CD4-positive, CD25-positive, alpha-beta regulatory T cell (primary cell): Measurements from ENCODE around the gene GIPC1. TPM values are rescaled to one million over a fixed set of nuclear protein-coding genes. Genes with fewer than 3 reads are reported as not detected.

Source experiments
- ATAC-seq, 2 donors: fragments of 150-1000 bp; cut with Tn5 transposase; one replicate each; pipeline ENCODE4 v1.10.0; 2021; ENCODE audit warnings: low read depth in 2 of 2, moderate number of reproducible peaks in 2 of 2, moderate library complexity in 1 of 2
- DNase-seq, 3 donors: peaks; one replicate each; pipeline versions ENCODE4 v3.0.0 to v3.0.0-alpha.2; 2012 to 2022; ENCODE audit warnings: mixed read lengths in 1 of 3
- H3K27ac ChIP-seq: one replicate; pipeline ENCODE4 v1.7.0; 2013; ENCODE audit warnings: mild to moderate bottlenecking, low read length; ENCODE audit not compliant: insufficient read depth, poor library complexity, severe bottlenecking
- H3K27me3 ChIP-seq: one replicate; pipeline ENCODE4 v1.7.0; 2013; ENCODE audit warnings: low read length; ENCODE audit not compliant: control insufficient read depth, insufficient read depth
- H3K36me3 ChIP-seq: one replicate; pipeline ENCODE4 v1.7.0; 2013; ENCODE audit warnings: mild to moderate bottlenecking, low read length, moderate library complexity; ENCODE audit not compliant: control insufficient read depth, insufficient read depth
- H3K4me1 ChIP-seq: 2 replicates; pipeline ENCODE4 v1.7.0; 2013; ENCODE audit warnings: mild to moderate bottlenecking, low read length; ENCODE audit not compliant: insufficient read depth, control insufficient read depth, poor library complexity, severe bottlenecking
- H3K4me3 ChIP-seq: one replicate; pipeline ENCODE4 v1.7.0; 2013; ENCODE audit warnings: low read depth, mild to moderate bottlenecking, low read length, moderate library complexity
- H3K9me3 ChIP-seq, 2 experiments: 1 replicate in 1 of 2; 2 replicates in 1 of 2; pipeline ENCODE4 v1.7.0; 2013; ENCODE audit warnings: low read length in 2 of 2, mild to moderate bottlenecking in 1 of 2, moderate library complexity in 1 of 2; ENCODE audit not compliant: control insufficient read depth in 2 of 2
- H3K27ac Mint-ChIP-seq, 3 donors: one replicate each; pipeline ENCODE4 v1.8.0; 2020 to 2022; ENCODE audit warnings: mild to moderate bottlenecking in 3 of 3, mixed read lengths in 3 of 3, moderate library complexity in 2 of 3
- H3K27me3 Mint-ChIP-seq: one replicate; pipeline ENCODE4 v1.8.0; 2022; ENCODE audit warnings: mild to moderate bottlenecking, mixed read lengths
- H3K36me3 Mint-ChIP-seq: one replicate; pipeline ENCODE4 v1.8.0; 2020; ENCODE audit warnings: mixed read lengths
- H3K4me1 Mint-ChIP-seq, 4 donors: one replicate each; pipeline ENCODE4 v1.8.0; 2020 to 2022; ENCODE audit warnings: mixed read lengths in 4 of 4, mild to moderate bottlenecking in 1 of 4
- H3K4me3 Mint-ChIP-seq, 4 donors: one replicate each; pipeline ENCODE4 v1.8.0; 2020 to 2022; ENCODE audit warnings: mild to moderate bottlenecking in 4 of 4, mixed read lengths in 4 of 4, moderate library complexity in 3 of 4
- H3K9me3 Mint-ChIP-seq, 7 donors: one replicate each; pipeline ENCODE4 v1.8.0; 2020 to 2022; ENCODE audit warnings: mixed read lengths in 7 of 7, mild to moderate bottlenecking in 3 of 7, moderate library complexity in 2 of 7
- polyA plus RNA-seq, 4 donors: library from polyadenylated mRNA; unstranded; fragments of 300-500 nt; fragmentation: Illumina TruSeq; gene quantifications; one replicate each; pipeline ENCODE4 v1.2.3, GENCODE V29; 2021
- total RNA-seq: library from RNA; stranded (reverse); gene quantifications from one replicate; pipeline ENCODE4 v1.2.3, GENCODE V29; 2022

The GIPC1 gene
- total and polyA plus RNA-seq, 5 donors from 2014 or later: 37.5 to 62.0 (median 50.7) TPM

- DNase-seq (no peak), ATAC-seq (no peak)
- no peaks in the 10 kb centered on the region for H3K27me3 Mint-ChIP-seq
- Histone ChIP-seq H3K27ac (no peak overlapping the region), H3K9me3 (no peaks in the 10 kb centered on the region), H3K4me1 (peaks cover 39% of the 10 kb centered on the region), H3K36me3 (peaks cover 46% of the 10 kb centered on the region), H3K27me3 (no peaks in the 10 kb centered on the region), H3K4me3 (no peak overlapping the region)
- peak overlapping the region; percentile 88 to 98 (median 96) for H3K27ac Mint-ChIP-seq
- peaks cover 31% of the 10 kb centered on the region for H3K36me3 Mint-ChIP-seq
- H3K4me1 Mint-ChIP-seq: peaks cover 3 to 69% (median 39%) of the 10 kb centered on the region in 4 donors
- H3K9me3 Mint-ChIP-seq: no peaks in the 10 kb centered on the region
- H3K4me3 Mint-ChIP-seq: peak overlapping the region; percentile 74 to 97 (median 95)
Measured at GRCh38 chr19:14441041-14441938, 54.6 kb downstream of the GIPC1 start.

- Mint-ChIP-seq H3K9me3 (no peaks in the 10 kb centered on the region), H3K4me1 (peaks cover 3 to 71% (median 40%) of the 10 kb centered on the region in 4 donors), H3K36me3 (peaks cover 27% of the 10 kb centered on the region), H3K27me3 (no peaks in the 10 kb centered on the region), H3K27ac (peak overlapping the region; percentile 96 to 98 (median 96)), H3K4me3 (peak overlapping the region; percentile 92 to 97 (median 95))
- ATAC-seq (peak; percentile 96 to 98), DNase-seq (peak; percentile 63 to 88 (median 73))
- H3K9me3 ChIP-seq: no peaks in the 10 kb centered on the region
- peaks cover 35% of the 10 kb centered on the region for H3K36me3 ChIP-seq
- no peaks in the 10 kb centered on the region for H3K27me3 ChIP-seq
- peaks cover 45% of the 10 kb centered on the region for H3K4me1 ChIP-seq
- peak overlapping the region; percentile 86 for H3K4me3 ChIP-seq
- H3K27ac ChIP-seq: peak overlapping the region; percentile 61
Measured at GRCh38 chr19:14440049-14440448, 55.9 kb downstream of the GIPC1 start.

GRCh38 chr19:14439014-14439413 is 56.9 kb downstream of the GIPC1 start:
- peak overlapping the region; percentile 92 to 97 (median 95) for H3K4me3 Mint-ChIP-seq
- Histone ChIP-seq H3K27ac (no peak overlapping the region), H3K27me3 (no peaks in the 10 kb centered on the region), H3K4me3 (no peak overlapping the region), H3K4me1 (peaks cover 55% of the 10 kb centered on the region), H3K9me3 (no peaks in the 10 kb centered on the region), H3K36me3 (peaks cover 25% of the 10 kb centered on the region)
- H3K27ac Mint-ChIP-seq: peak overlapping the region; percentile 71 to 96 (median 85)
- H3K27me3 Mint-ChIP-seq: no peaks in the 10 kb centered on the region
- ATAC-seq (no peak), DNase-seq (no peak)
- H3K9me3 Mint-ChIP-seq: no peaks in the 10 kb centered on the region
- H3K4me1 Mint-ChIP-seq: peaks cover 3 to 75% (median 42%) of the 10 kb centered on the region in 4 donors
- H3K36me3 Mint-ChIP-seq: peaks cover 21% of the 10 kb centered on the region

GRCh38 chr19:14437578-14438140 is 58.3 kb downstream of the GIPC1 start:
- no peak for DNase-seq
- peak overlapping the region; percentile 32 to 84 (median 66) for H3K4me3 Mint-ChIP-seq
- no peak overlapping the region for H3K27ac ChIP-seq
- peaks cover 12% of the 10 kb centered on the region for H3K36me3 ChIP-seq
- H3K27ac Mint-ChIP-seq: peak overlapping the region in 2 of 3 donors; percentile 56 to 79
- H3K4me3 ChIP-seq: no peak overlapping the region
- H3K9me3 Mint-ChIP-seq: no peaks in the 10 kb centered on the region
- no peak for ATAC-seq
- H3K36me3 Mint-ChIP-seq: peaks cover 13% of the 10 kb centered on the region
- H3K27me3 ChIP-seq: no peaks in the 10 kb centered on the region
- no peaks in the 10 kb centered on the region for H3K27me3 Mint-ChIP-seq
- peaks cover 3 to 72% (median 41%) of the 10 kb centered on the region in 4 donors for H3K4me1 Mint-ChIP-seq
- H3K4me1 ChIP-seq: peaks cover 59% of the 10 kb centered on the region
- no peaks in the 10 kb centered on the region for H3K9me3 ChIP-seq

GRCh38 chr19:14435320-14436050 is 60.4 kb downstream of the GIPC1 start:
- no peak for DNase-seq
- Mint-ChIP-seq H3K4me3 (peak overlapping the region in 3 of 4 donors; percentile 65 to 84 (median 74)), H3K27me3 (peaks cover 4% of the 10 kb centered on the region), H3K36me3 (peaks cover 6% of the 10 kb centered on the region), H3K4me1 (peaks cover 3 to 71% (median 40%) of the 10 kb centered on the region in 4 donors), H3K27ac (peak overlapping the region; percentile 48 to 88 (median 76)), H3K9me3 (no peaks in the 10 kb centered on the region)
- Histone ChIP-seq H3K27ac (peak overlapping the region; percentile 47), H3K4me1 (peaks cover 53% of the 10 kb centered on the region), H3K27me3 (no peaks in the 10 kb centered on the region), H3K4me3 (no peak overlapping the region), H3K9me3 (no peaks in the 10 kb centered on the region), H3K36me3 (no peaks in the 10 kb centered on the region)
- no peak for ATAC-seq

GRCh38 chr19:14434543-14435319 is 61.2 kb downstream of the GIPC1 start:
- H3K36me3 Mint-ChIP-seq: no peaks in the 10 kb centered on the region

More at GRCh38 chr19:14434543-14435319, 61.2 kb downstream of the GIPC1 start:
- DNase-seq (peak in 1 of 3 donors; percentile 28), ATAC-seq (peak; percentile 33 to 49)
- no peaks in the 10 kb centered on the region for H3K9me3 Mint-ChIP-seq
- peak overlapping the region; percentile 74 to 84 (median 81) for H3K4me3 Mint-ChIP-seq
- no peaks in the 10 kb centered on the region for H3K36me3 ChIP-seq
- peaks cover 6% of the 10 kb centered on the region for H3K27me3 Mint-ChIP-seq
- peaks cover 3 to 64% (median 33%) of the 10 kb centered on the region in 4 donors for H3K4me1 Mint-ChIP-seq
- no peaks in the 10 kb centered on the region for H3K27me3 ChIP-seq
- H3K4me1 ChIP-seq: peaks cover 45% of the 10 kb centered on the region
- H3K27ac Mint-ChIP-seq: peak overlapping the region in 2 of 3 donors; percentile 76 to 90
- peak overlapping the region; percentile 74 for H3K27ac ChIP-seq
- no peak overlapping the region for H3K4me3 ChIP-seq
- H3K9me3 ChIP-seq: no peaks in the 10 kb centered on the region
